HepG2 (cell line): ENCODE results near the gene TWF1. TPM values are rescaled to one million over a fixed set of nuclear protein-coding genes. Genes with fewer than 3 reads are reported as not detected.

Experiments
- ATF4 ChIP-seq, 2 experiments: fragments of 450-650 bp in 1 of 2; sonication (generic) in 1 of 2; formaldehyde crosslinking; IDR thresholded peaks; 2 replicates each; pipeline versions ENCODE4 v1.5.0 to v1.8.0; 2020 to 2022; ENCODE audit warnings: mild to moderate bottlenecking in 1 of 2, missing genetic modification reagents in 1 of 2
- EP300 ChIP-seq, 3 experiments: sonication (generic) in 1 of 3; formaldehyde crosslinking in 1 of 3; IDR thresholded peaks; 2 replicates each; pipeline versions ENCODE4 v1.5.1 to v1.6.1; 2011 to 2020; ENCODE audit warnings: low read depth in 2 of 3, low read length in 2 of 3, borderline replicate concordance in 1 of 3, improper control_type of control experiment in 1 of 3, mild to moderate bottlenecking in 1 of 3, missing genetic modification reagents in 1 of 3, moderate library complexity in 1 of 3
- FOXA3 ChIP-seq: IDR thresholded peaks from 2 replicates; pipeline ENCODE4 v1.6.1; 2016; ENCODE audit warnings: missing genetic modification reagents, missing compliant biosample characterization
- MAFG ChIP-seq: sonication (generic); formaldehyde crosslinking; IDR thresholded peaks from 2 replicates; pipeline ENCODE4 v1.5.1; 2020; ENCODE audit warnings: mild to moderate bottlenecking, missing genetic modification reagents
- MYNN ChIP-seq: sonication (generic); formaldehyde crosslinking; IDR thresholded peaks from 2 replicates; pipeline ENCODE4 v1.4.0; 2020; ENCODE audit warnings: mild to moderate bottlenecking, low read depth, missing genetic modification reagents
- NAIF1 ChIP-seq: sonication (generic); formaldehyde crosslinking; IDR thresholded peaks from 2 replicates; pipeline ENCODE4 v1.5.0; 2020; ENCODE audit warnings: mild to moderate bottlenecking, missing genetic modification reagents, borderline replicate concordance
- NCOA5 ChIP-seq: sonication (generic); formaldehyde crosslinking; IDR thresholded peaks from 2 replicates; pipeline ENCODE4 v1.4.0; 2020; ENCODE audit warnings: missing genetic modification reagents
- NFAT5 ChIP-seq: sonication (generic); formaldehyde crosslinking; IDR thresholded peaks from 2 replicates; pipeline ENCODE4 v1.4.0; 2020; ENCODE audit warnings: missing genetic modification reagents
- TBL1XR1 ChIP-seq: fragments of 150-350 bp; IDR thresholded peaks from 2 replicates; pipeline ENCODE4 v1.6.1; 2014; ENCODE audit warnings: borderline replicate concordance, low read length; ENCODE audit not compliant: partially characterized antibody
- TCF7L2 ChIP-seq: IDR thresholded peaks from 2 replicates; pipeline ENCODE4 v1.6.1; 2011; ENCODE audit warnings: mild to moderate bottlenecking, low read depth, low read length, moderate library complexity
- ZBTB20 ChIP-seq: sonication (generic); formaldehyde crosslinking; IDR thresholded peaks from 2 replicates; pipeline ENCODE4 v1.8.1; 2023; ENCODE audit warnings: missing genetic modification reagents, low read depth, mild to moderate bottlenecking, borderline replicate concordance
- ZNF121 ChIP-seq: sonication (generic); formaldehyde crosslinking; IDR thresholded peaks from 2 replicates; pipeline ENCODE4 v1.5.0; 2020; ENCODE audit warnings: mild to moderate bottlenecking, missing genetic modification reagents
- ZNF256 ChIP-seq: sonication (generic); formaldehyde crosslinking; conservative IDR thresholded peaks from 2 replicates; pipeline ENCODE4 v1.4.0; 2020; ENCODE audit warnings: missing genetic modification reagents
- ZNF33A ChIP-seq: sonication (generic); formaldehyde crosslinking; IDR thresholded peaks from 2 replicates; pipeline ENCODE4 v1.5.1; 2020; ENCODE audit warnings: missing genetic modification reagents, mild to moderate bottlenecking, moderate library complexity, borderline replicate concordance
- ZNF501 ChIP-seq: sonication (generic); formaldehyde crosslinking; IDR thresholded peaks from 2 replicates; pipeline ENCODE4 v1.5.1; 2020; ENCODE audit warnings: mild to moderate bottlenecking, moderate library complexity, missing genetic modification reagents
- ZNF589 ChIP-seq: sonication (generic); formaldehyde crosslinking; conservative IDR thresholded peaks from 2 replicates; pipeline ENCODE4 v1.8.0; 2022; ENCODE audit warnings: mild to moderate bottlenecking, moderate library complexity, missing genetic modification reagents
- ZNF746 ChIP-seq: sonication (generic); formaldehyde crosslinking; IDR thresholded peaks from 2 replicates; pipeline ENCODE4 v1.8.0; 2022; ENCODE audit warnings: mild to moderate bottlenecking, missing genetic modification reagents
- polyA plus RNA-seq, 8 experiments: library from polyadenylated mRNA; depleted of rRNA in 3 of 8; stranded (reverse) in 7 of 8; unstranded in 1 of 8; fragments of >200 nt; fragmentation: Illumina TruSeq in 4 of 8; extraction: Trizol in 4 of 8; gene quantifications; 2 replicates each; pipeline versions ENCODE4 v1.2.1 to v1.2.3, GENCODE V29; 2011 to 2016; ENCODE audit warnings: low read depth in 4 of 8, missing spikeins in 1 of 8, mixed read lengths in 1 of 8; ENCODE audit not compliant: insufficient read depth in 1 of 8
- total RNA-seq, 5 experiments: library from RNA; depleted of rRNA; stranded (reverse); fragments of >200 nt; fragmentation: Illumina TruSeq; extraction: Trizol; gene quantifications; 2 replicates each; pipeline ENCODE4 v1.2.3, GENCODE V29; 2016; ENCODE audit warnings: low read depth in 1 of 5
- TF ChIP-seq, protein P1 (sequence below): sonication (generic); formaldehyde crosslinking; IDR thresholded peaks from 2 replicates; pipeline ENCODE4 v1.4.0; 2020; ENCODE audit warnings: missing genetic modification reagents
- TF ChIP-seq, protein P2 (sequence below): sonication (generic); formaldehyde crosslinking; IDR thresholded peaks from 2 replicates; pipeline ENCODE4 v1.8.0; 2022; ENCODE audit warnings: missing genetic modification reagents, mild to moderate bottlenecking, moderate library complexity, borderline replicate concordance

The TWF1 gene
- total and polyA plus RNA-seq, 2 of the 13 experiments (the other 11 are each of a cell fraction or from before 2014, with no cell fraction given): 32.3 to 85.5 TPM

DNA sequence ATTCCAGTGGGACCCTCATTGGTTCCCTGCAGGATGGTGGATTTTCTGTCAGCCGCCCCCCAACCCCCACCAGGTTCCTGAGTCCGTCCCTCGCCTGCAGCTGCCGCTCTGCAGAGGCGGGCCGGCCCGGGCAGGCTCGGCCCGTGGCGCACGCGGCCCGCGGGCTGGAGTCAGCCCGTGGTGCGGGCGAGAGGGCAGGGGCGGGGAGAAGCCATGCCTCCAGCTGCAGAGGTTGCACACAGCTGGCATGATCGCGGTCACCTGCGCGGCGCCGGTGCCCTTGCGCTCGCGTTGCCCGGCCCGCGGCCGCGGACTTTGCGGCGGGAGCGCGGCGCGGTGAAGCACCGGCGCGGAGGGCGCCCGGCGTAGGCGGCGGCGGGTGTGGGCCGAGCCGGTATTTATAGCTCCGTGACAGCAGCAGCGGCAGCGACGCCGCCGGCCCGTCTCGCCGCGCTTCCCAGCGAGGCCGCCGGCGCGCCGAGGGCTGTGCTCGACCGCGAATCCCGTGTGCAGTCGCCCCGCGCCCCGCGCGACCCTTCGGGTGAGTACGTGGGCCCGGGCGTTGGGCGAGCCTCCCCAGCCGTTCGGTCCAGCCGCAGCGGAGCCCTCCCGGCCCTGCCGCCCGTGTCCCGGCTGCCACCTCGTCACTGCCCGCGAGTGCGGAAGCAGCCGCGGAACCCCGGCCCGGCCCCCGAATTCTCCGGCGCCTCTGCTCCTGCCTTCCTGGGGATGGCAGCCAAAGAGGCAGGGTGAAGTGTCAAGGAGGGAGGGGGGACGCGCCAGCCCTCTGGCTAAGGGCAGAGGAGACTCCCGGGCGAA, 29.7 kb upstream of the TWF1 start, which contains the start of gene TMEM117 (continued):
- peak; percentile 82 for TF ChIP-seq NFAT5
- TF ChIP-seq EP300 (IDR thresholded peaks at IDR 0.05; ENCODE audit: low read depth in 2 of 2, low read length in 2 of 2): no peak
- TF ChIP-seq EP300 (CRISPR knock-in tag; IDR thresholded peaks at IDR 0.05; ENCODE audit: borderline replicate concordance): no peak; the same call in 1 of the 2 replicates
- TF ChIP-seq ZNF256 (CRISPR knock-in tag): no peak
- TF ChIP-seq ATF4 (CRISPR knock-in tag; IDR thresholded peaks at IDR 0.05): no peak
- no peak for TF ChIP-seq TBL1XR1
- TF ChIP-seq, protein P1, sequence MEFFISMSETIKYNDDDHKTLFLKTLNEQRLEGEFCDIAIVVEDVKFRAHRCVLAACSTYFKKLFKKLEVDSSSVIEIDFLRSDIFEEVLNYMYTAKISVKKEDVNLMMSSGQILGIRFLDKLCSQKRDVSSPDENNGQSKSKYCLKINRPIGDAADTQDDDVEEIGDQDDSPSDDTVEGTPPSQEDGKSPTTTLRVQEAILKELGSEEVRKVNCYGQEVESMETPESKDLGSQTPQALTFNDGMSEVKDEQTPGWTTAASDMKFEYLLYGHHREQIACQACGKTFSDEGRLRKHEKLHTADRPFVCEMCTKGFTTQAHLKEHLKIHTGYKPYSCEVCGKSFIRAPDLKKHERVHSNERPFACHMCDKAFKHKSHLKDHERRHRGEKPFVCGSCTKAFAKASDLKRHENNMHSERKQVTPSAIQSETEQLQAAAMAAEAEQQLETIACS (CRISPR knock-in tag): peak; percentile 25; the same call in 1 of the 2 replicates
- no peak for TF ChIP-seq MYNN (CRISPR knock-in tag)
- TF ChIP-seq NCOA5 (CRISPR knock-in tag): no peak
- TF ChIP-seq ZNF589 (CRISPR knock-in tag): no peak
- no peak for TF ChIP-seq ZBTB20
- TF ChIP-seq TCF7L2: no peak
- TF ChIP-seq NAIF1 (CRISPR knock-in tag): no peak
- 0 out of 2 replicates have a peak, but pooled peaks have one; percentile 14 for TF ChIP-seq ZNF501
- no peak for TF ChIP-seq FOXA3 (CRISPR knock-in tag)
- TF ChIP-seq ZNF121 (CRISPR knock-in tag): no peak
- TF ChIP-seq ZNF33A (CRISPR knock-in tag): no peak
- no peak for TF ChIP-seq ZNF746 (CRISPR knock-in tag)
- TF ChIP-seq MAFG (CRISPR knock-in tag): no peak
- TF ChIP-seq, protein P2, sequence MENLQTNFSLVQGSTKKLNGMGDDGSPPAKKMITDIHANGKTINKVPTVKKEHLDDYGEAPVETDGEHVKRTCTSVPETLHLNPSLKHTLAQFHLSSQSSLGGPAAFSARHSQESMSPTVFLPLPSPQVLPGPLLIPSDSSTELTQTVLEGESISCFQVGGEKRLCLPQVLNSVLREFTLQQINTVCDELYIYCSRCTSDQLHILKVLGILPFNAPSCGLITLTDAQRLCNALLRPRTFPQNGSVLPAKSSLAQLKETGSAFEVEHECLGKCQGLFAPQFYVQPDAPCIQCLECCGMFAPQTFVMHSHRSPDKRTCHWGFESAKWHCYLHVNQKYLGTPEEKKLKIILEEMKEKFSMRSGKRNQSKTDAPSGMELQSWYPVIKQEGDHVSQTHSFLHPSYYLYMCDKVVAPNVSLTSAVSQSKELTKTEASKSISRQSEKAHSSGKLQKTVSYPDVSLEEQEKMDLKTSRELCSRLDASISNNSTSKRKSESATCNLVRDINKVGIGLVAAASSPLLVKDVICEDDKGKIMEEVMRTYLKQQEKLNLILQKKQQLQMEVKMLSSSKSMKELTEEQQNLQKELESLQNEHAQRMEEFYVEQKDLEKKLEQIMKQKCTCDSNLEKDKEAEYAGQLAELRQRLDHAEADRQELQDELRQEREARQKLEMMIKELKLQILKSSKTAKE (CRISPR knock-in tag): no peak
